Measurements from ENCODE around the gene NBPF1. TPM values are rescaled to one million over a fixed set of nuclear protein-coding genes. Genes with fewer than 3 reads are reported as not detected.

NBPF1 gene
- total and polyA plus RNA-seq, 9 of the 15 experiments (the other 6 are each of a cell fraction or from before 2014, with no cell fraction given), result 5.2 to 42.6 (median 24.1) TPM

DNA sequence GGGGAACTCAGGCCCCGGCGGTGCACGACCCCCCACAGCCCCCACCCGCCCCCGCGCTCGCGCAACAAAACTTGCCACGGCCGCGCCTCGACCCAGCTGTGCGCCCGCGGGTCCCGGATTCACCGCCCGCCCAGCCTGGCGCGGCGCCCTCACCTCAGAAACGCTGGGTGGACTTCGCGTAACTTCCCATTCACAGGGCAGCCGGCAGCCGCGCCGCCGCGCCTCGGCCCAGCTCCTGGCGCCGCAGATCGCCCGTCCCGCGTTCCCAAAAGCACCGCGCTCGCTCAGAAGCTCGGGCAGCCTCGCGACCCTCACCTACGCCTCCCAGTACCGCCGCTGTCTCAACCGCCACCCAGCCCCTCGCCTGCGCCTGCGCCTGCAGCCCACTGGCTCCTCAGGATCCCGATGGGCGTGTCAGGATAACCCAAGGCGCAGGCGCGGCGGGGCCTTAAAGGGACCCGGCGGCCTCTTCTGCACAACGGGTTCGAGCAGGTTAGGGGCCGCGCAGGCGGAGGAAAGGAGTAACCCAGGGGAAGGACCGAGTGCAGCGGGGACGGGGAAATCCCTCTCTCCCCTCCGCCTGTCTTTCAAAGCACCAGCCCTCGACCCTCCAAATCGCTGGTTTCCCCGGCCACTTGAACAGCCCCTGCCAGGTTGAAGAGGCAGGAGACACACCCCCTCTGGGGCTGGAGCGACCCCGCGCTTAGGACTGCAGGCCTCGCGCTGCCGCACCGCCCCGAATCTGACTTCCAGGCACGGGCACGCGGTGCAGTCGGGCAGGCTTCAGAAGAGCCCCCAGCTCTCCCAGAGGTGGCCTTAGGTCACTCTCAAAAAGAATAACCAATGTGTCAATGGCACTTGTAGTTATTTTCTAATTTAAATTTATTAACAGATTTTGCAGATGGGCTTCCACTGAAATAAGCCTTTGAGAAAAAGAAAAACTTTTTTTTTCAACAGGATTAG lies at the start of gene NBPF1 (continued):
- TF ChIP-seq, protein P1, sequence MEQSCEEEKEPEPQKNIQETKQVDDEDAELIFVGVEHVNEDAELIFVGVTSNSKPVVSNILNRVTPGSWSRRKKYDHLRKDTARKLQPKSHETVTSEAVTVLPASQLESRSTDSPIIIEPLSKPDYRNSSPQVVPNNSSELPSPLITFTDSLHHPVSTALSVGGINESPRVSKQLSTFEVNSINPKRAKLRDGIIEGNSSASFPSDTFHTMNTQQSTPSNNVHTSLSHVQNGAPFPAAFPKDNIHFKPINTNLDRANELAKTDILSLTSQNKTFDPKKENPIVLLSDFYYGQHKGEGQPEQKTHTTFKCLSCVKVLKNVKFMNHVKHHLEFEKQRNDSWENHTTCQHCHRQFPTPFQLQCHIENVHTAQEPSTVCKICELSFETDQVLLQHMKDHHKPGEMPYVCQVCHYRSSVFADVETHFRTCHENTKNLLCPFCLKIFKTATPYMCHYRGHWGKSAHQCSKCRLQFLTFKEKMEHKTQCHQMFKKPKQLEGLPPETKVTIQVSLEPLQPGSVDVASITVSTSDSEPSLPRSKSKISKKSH (CRISPR knock-in tag; IDR thresholded peaks at IDR 0.05), result no peak
- TF ChIP-seq ZNF644 (tag; IDR thresholded peaks at IDR 0.05; ENCODE audit: low read depth) (no peak), DIDO1 (tag; IDR thresholded peaks at IDR 0.05; ENCODE audit: low read depth) (peak; percentile 74; the same call in 1 of the 2 replicates), MCM2 (IDR thresholded peaks at IDR 0.05; ENCODE audit: low read depth) (no peak), MYC (IDR thresholded peaks at IDR 0.05; ENCODE audit: low read depth, low read length) (peak; percentile 85), MYC (CRISPR knock-in tag; IDR thresholded peaks at IDR 0.05; ENCODE audit: borderline replicate concordance, low read depth) (peak; percentile 99), ZBTB8A (IDR thresholded peaks at IDR 0.05; ENCODE audit: partially characterized antibody) (no peak), PURB (CRISPR knock-in tag; IDR thresholded peaks at IDR 0.05; ENCODE audit: low read depth) (no peak), KAT7 (CRISPR knock-in tag; IDR thresholded peaks at IDR 0.05; ENCODE audit: borderline replicate concordance) (no peak), TBL1XR1 (IDR thresholded peaks at IDR 0.05; ENCODE audit: low read length in 2 of 2) (peak in 1 of 2 experiments; percentile 82; a peak in 1 of 4 replicates), NELFE (IDR thresholded peaks at IDR 0.05; ENCODE audit: insufficient read depth, insufficient read length) (no peak), TRIM24 (IDR thresholded peaks at IDR 0.05) (no peak), CBX5 (IDR thresholded peaks at IDR 0.05; ENCODE audit: borderline replicate concordance, low read depth) (no peak), ZNF347 (CRISPR knock-in tag; IDR thresholded peaks at IDR 0.05; ENCODE audit: low read depth) (peak; percentile 41; the same call in 1 of the 2 replicates), CHCHD3 (CRISPR knock-in tag; IDR thresholded peaks at IDR 0.05) (peak; percentile 94), MED1 (CRISPR knock-in tag; IDR thresholded peaks at IDR 0.05; ENCODE audit: borderline replicate concordance) (no peak), ZNF707 (CRISPR knock-in tag; conservative IDR thresholded peaks at IDR 0.05) (peak; percentile 51; the same call in 1 of the 2 replicates)
- TF ChIP-seq, protein P2, sequence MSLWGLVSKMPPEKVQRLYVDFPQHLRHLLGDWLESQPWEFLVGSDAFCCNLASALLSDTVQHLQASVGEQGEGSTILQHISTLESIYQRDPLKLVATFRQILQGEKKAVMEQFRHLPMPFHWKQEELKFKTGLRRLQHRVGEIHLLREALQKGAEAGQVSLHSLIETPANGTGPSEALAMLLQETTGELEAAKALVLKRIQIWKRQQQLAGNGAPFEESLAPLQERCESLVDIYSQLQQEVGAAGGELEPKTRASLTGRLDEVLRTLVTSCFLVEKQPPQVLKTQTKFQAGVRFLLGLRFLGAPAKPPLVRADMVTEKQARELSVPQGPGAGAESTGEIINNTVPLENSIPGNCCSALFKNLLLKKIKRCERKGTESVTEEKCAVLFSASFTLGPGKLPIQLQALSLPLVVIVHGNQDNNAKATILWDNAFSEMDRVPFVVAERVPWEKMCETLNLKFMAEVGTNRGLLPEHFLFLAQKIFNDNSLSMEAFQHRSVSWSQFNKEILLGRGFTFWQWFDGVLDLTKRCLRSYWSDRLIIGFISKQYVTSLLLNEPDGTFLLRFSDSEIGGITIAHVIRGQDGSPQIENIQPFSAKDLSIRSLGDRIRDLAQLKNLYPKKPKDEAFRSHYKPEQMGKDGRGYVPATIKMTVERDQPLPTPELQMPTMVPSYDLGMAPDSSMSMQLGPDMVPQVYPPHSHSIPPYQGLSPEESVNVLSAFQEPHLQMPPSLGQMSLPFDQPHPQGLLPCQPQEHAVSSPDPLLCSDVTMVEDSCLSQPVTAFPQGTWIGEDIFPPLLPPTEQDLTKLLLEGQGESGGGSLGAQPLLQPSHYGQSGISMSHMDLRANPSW (CRISPR knock-in tag; IDR thresholded peaks at IDR 0.05), result peak; percentile 98
- TF ChIP-seq, protein P3, sequence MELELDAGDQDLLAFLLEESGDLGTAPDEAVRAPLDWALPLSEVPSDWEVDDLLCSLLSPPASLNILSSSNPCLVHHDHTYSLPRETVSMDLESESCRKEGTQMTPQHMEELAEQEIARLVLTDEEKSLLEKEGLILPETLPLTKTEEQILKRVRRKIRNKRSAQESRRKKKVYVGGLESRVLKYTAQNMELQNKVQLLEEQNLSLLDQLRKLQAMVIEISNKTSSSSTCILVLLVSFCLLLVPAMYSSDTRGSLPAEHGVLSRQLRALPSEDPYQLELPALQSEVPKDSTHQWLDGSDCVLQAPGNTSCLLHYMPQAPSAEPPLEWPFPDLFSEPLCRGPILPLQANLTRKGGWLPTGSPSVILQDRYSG (tag; conservative IDR thresholded peaks at IDR 0.05; ENCODE audit: low read depth), result no peak
- TF ChIP-seq, protein P4, sequence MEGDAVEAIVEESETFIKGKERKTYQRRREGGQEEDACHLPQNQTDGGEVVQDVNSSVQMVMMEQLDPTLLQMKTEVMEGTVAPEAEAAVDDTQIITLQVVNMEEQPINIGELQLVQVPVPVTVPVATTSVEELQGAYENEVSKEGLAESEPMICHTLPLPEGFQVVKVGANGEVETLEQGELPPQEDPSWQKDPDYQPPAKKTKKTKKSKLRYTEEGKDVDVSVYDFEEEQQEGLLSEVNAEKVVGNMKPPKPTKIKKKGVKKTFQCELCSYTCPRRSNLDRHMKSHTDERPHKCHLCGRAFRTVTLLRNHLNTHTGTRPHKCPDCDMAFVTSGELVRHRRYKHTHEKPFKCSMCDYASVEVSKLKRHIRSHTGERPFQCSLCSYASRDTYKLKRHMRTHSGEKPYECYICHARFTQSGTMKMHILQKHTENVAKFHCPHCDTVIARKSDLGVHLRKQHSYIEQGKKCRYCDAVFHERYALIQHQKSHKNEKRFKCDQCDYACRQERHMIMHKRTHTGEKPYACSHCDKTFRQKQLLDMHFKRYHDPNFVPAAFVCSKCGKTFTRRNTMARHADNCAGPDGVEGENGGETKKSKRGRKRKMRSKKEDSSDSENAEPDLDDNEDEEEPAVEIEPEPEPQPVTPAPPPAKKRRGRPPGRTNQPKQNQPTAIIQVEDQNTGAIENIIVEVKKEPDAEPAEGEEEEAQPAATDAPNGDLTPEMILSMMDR (IDR thresholded peaks at IDR 0.05 in 2 of 3, conservative IDR thresholded peaks at IDR 0.05 in 1 of 3; ENCODE audit: insufficient read depth in 2 of 3, low read depth in 1 of 3, low read length in 3 of 3), result peak in 2 of 3 experiments; percentile 30 to 32; a peak in 4 of 6 replicates
